ENCODE measurements around the gene SLC35B1.

SLC35B1 gene

GRCh38 chr17:49749730-49750129 lies 42.0 kb upstream of the SLC35B1 start:
- DNase-seq (ENCODE audit: low read depth), result no peak
- TF ChIP-seq CTCF (conservative IDR thresholded peaks at IDR 0.05; ENCODE audit: low read depth, low read length), result no peak
- H3K4me3 ChIP-seq (ENCODE audit: low read depth, low read length), result no peak overlapping the region

- no peak for DNase-seq (ENCODE audit: low read depth)
- H3K4me3 ChIP-seq (ENCODE audit: low read depth, low read length), result no peak overlapping the region
- TF ChIP-seq CTCF (conservative IDR thresholded peaks at IDR 0.05; ENCODE audit: low read depth, low read length), result no peak
These were observed 41.0 kb upstream of the SLC35B1 start for GRCh38 chr17:49748791-49749190.

- TF ChIP-seq CTCF (conservative IDR thresholded peaks at IDR 0.05; ENCODE audit: low read depth, low read length), result no peak
- DNase-seq (ENCODE audit: low read depth), result no peak
- no peak overlapping the region for H3K4me3 ChIP-seq (ENCODE audit: low read depth, low read length)
These were observed 40.5 kb upstream of the SLC35B1 start for GRCh38 chr17:49748223-49748622.

- H3K4me3 ChIP-seq (ENCODE audit: low read depth, low read length), result no peak overlapping the region
- TF ChIP-seq CTCF (conservative IDR thresholded peaks at IDR 0.05; ENCODE audit: low read depth, low read length), result no peak
- no peak for DNase-seq (ENCODE audit: low read depth)
These were observed 39.9 kb upstream of the SLC35B1 start for GRCh38 chr17:49747632-49748031.

- TF ChIP-seq CTCF (conservative IDR thresholded peaks at IDR 0.05; ENCODE audit: low read depth, low read length), result no peak
- no peak for DNase-seq (ENCODE audit: low read depth)
- H3K4me3 ChIP-seq (ENCODE audit: low read depth, low read length), result no peak overlapping the region
These were observed 39.2 kb upstream of the SLC35B1 start for GRCh38 chr17:49746791-49747490.

GRCh38 chr17:49745175-49746139 lies 37.7 kb upstream of the SLC35B1 start:
- no peak overlapping the region for H3K4me3 ChIP-seq (ENCODE audit: low read depth, low read length)
- no peak for DNase-seq (ENCODE audit: low read depth)
- TF ChIP-seq CTCF (conservative IDR thresholded peaks at IDR 0.05; ENCODE audit: low read depth, low read length), result no peak

Data from choroid plexus epithelial cell (primary cell).